H1 (cell line): ENCODE measurements around the gene DDX31. TPM values are rescaled to one million over a fixed set of nuclear protein-coding genes. Genes with fewer than 3 reads are reported as not detected.
A peak's percentile ranks its signal among the peaks of the same experiment; 100 is the strongest.

Experiments used
- CTCF ChIA-PET: fragments of 300-600 bp; sonication (Branson Sonifier 250); formaldehyde crosslinking; loops from one replicate; lab custom pipeline; 2021; ENCODE audit not compliant: partially characterized antibody; lab: Charles Lee
- POLR2A ChIA-PET: fragments of 300-600 bp; sonication (Branson Sonifier 250); formaldehyde crosslinking; loops from one replicate; lab custom pipeline; 2021; ENCODE audit warnings: inconsistent platforms; ENCODE audit not compliant: partially characterized antibody; lab: Charles Lee
- DNase-seq, 2 experiments: peaks; one replicate each; pipeline versions ENCODE4 v3.0.0 to v3.0.0-alpha.2; 2010 to 2022; ENCODE audit warnings: low spot score in 2 of 2, low read depth in 1 of 2, mixed read lengths in 1 of 2
- FAIRE-seq: peaks from 2 replicates; lab custom pipeline; 2011; peaks lifted over from hg19 to GRCh38; lab: Jason Lieb, UNC
- H2AFZ ChIP-seq: 2 replicates; pipeline ENCODE4 v1.8.1; 2012; ENCODE audit warnings: low read length, inconsistent platforms
- H2AK5ac ChIP-seq: 2 replicates; pipeline ENCODE4 v1.6.1; 2013; ENCODE audit warnings: low read depth, low read length
- H2BK120ac ChIP-seq: replicated peaks from 2 replicates; pipeline ENCODE3; 2013; ENCODE audit warnings: low read depth, low read length, inconsistent platforms
- H2BK12ac ChIP-seq: 2 replicates; pipeline ENCODE4 v1.6.1; 2013; ENCODE audit warnings: low read depth, low read length
- H2BK15ac ChIP-seq: 2 replicates; pipeline ENCODE4 v1.6.1; 2013; ENCODE audit warnings: low read length
- H2BK20ac ChIP-seq: 2 replicates; pipeline ENCODE4 v1.6.1; 2013; ENCODE audit warnings: low read length
- H2BK5ac ChIP-seq: 2 replicates; pipeline ENCODE4 v1.6.1; 2013; ENCODE audit warnings: low read depth, low read length
- H3K14ac ChIP-seq: 2 replicates; pipeline ENCODE4 v1.6.1; 2013; ENCODE audit warnings: inconsistent platforms; ENCODE audit not compliant: insufficient read length
- H3K18ac ChIP-seq: 2 replicates; pipeline ENCODE4 v1.6.1; 2013; ENCODE audit warnings: low read length; ENCODE audit errors: extremely low read depth
- H3K23ac ChIP-seq: 2 replicates; pipeline ENCODE4 v1.6.1; 2013; ENCODE audit warnings: inconsistent platforms; ENCODE audit not compliant: insufficient read length
- H3K23me2 ChIP-seq: 2 replicates; pipeline ENCODE4 v1.6.1; 2013; ENCODE audit warnings: low read depth, low read length
- H3K27ac ChIP-seq: 2 replicates; pipeline ENCODE4 v1.6.1; 2011; ENCODE audit warnings: low read depth, low read length, inconsistent platforms
- H3K27me3 ChIP-seq, 4 experiments: replicated peaks in 1 of 4; 1 replicate in 1 of 4; 2 replicates in 3 of 4; pipeline versions ENCODE4 v1.6.1 to v1.8.1; 2011 to 2013; ENCODE audit warnings: low read length in 3 of 4, mild to moderate bottlenecking in 3 of 4, inconsistent platforms in 2 of 4, mixed read lengths in 2 of 4, moderate library complexity in 1 of 4; ENCODE audit not compliant: control insufficient read depth in 3 of 4, insufficient read depth in 3 of 4; ENCODE audit errors: extremely low read depth in 1 of 4
- H3K36me3 ChIP-seq, 4 experiments: 2 replicates each; pipeline versions ENCODE4 v1.6.1 to v1.8.1; 2011 to 2013; ENCODE audit warnings: mild to moderate bottlenecking in 4 of 4, low read length in 3 of 4, moderate library complexity in 2 of 4, control low read depth in 1 of 4, inconsistent platforms in 1 of 4; ENCODE audit not compliant: insufficient read depth in 4 of 4, control insufficient read depth in 2 of 4
- H3K4ac ChIP-seq: replicated peaks from 2 replicates; pipeline ENCODE3; 2013; ENCODE audit warnings: low read length, low read depth, mixed read lengths, inconsistent platforms; ENCODE audit not compliant: insufficient read length
- H3K4me1 ChIP-seq, 4 experiments: replicated peaks in 1 of 4; 1 replicate in 1 of 4; 2 replicates in 3 of 4; pipeline versions ENCODE4 v1.6.1 to v1.8.1; 2011 to 2013; ENCODE audit warnings: low read length in 3 of 4, inconsistent platforms in 2 of 4, mixed read lengths in 1 of 4; ENCODE audit not compliant: insufficient read depth in 4 of 4, control insufficient read depth in 3 of 4
- H3K4me2 ChIP-seq, 2 experiments: 2 replicates each; pipeline versions ENCODE4 v1.6.1 to v1.8.1; 2011 to 2013; ENCODE audit warnings: low read depth in 2 of 2, low read length in 2 of 2, control low read depth in 1 of 2, inconsistent platforms in 1 of 2, mild to moderate bottlenecking in 1 of 2; ENCODE audit not compliant: insufficient read depth in 1 of 2
- H3K4me3 ChIP-seq, 4 experiments: fragments of 200-600, 300-600 bp in 1 of 4; sonication (generic), shearing (Covaris generic), sonication (Bioruptor Twin) in 1 of 4; 2 replicates each; pipeline versions ENCODE4 v1.5.1 to v1.8.1; 2011 to 2016; ENCODE audit warnings: low read length in 4 of 4, low read depth in 3 of 4, control low read depth in 2 of 4, inconsistent platforms in 2 of 4, mild to moderate bottlenecking in 2 of 4, mixed read lengths in 1 of 4, moderate library complexity in 1 of 4; ENCODE audit not compliant: insufficient read depth in 2 of 4; ENCODE audit errors: extremely low read depth in 1 of 4
- H3K56ac ChIP-seq: replicated peaks from 2 replicates; pipeline ENCODE3; 2013; ENCODE audit warnings: low read depth, mild to moderate bottlenecking, mixed read lengths, low read length, inconsistent platforms; ENCODE audit not compliant: insufficient read length
- H3K79me1 ChIP-seq: 2 replicates; pipeline ENCODE4 v1.6.1; 2013; ENCODE audit warnings: low read depth, low read length, control low read depth
- H3K79me2 ChIP-seq, 2 experiments: 2 replicates each; pipeline versions ENCODE4 v1.6.1 to v1.8.1; 2012 to 2013; ENCODE audit warnings: low read length in 2 of 2, mild to moderate bottlenecking in 2 of 2, inconsistent platforms in 1 of 2; ENCODE audit not compliant: insufficient read depth in 2 of 2, control insufficient read depth in 1 of 2
- H3K9ac ChIP-seq, 4 experiments: replicated peaks in 1 of 4; 1 replicate in 1 of 4; 2 replicates in 3 of 4; pipeline versions ENCODE4 v1.6.1 to v1.8.1; 2011 to 2013; ENCODE audit warnings: low read depth in 3 of 4, low read length in 3 of 4, control low read depth in 2 of 4, mild to moderate bottlenecking in 2 of 4, moderate library complexity in 2 of 4, inconsistent platforms in 1 of 4; ENCODE audit errors: extremely low read depth in 1 of 4
- H3K9me3 ChIP-seq, 2 experiments: 2 replicates each; pipeline versions ENCODE4 v1.6.1 to v1.8.1; 2012 to 2013; ENCODE audit warnings: mild to moderate bottlenecking in 2 of 2, moderate library complexity in 2 of 2, control low read depth in 1 of 2, inconsistent platforms in 1 of 2, low read depth in 1 of 2, low read length in 1 of 2, mixed read lengths in 1 of 2; ENCODE audit not compliant: insufficient read depth in 2 of 2
- H4K20me1 ChIP-seq, 2 experiments: replicated peaks in 1 of 2; 2 replicates each; pipeline versions ENCODE3 to v1.8.1; 2011 to 2013; ENCODE audit warnings: inconsistent platforms in 2 of 2, low read length in 2 of 2, mild to moderate bottlenecking in 1 of 2; ENCODE audit not compliant: insufficient read depth in 2 of 2, control insufficient read depth in 1 of 2
- H4K5ac ChIP-seq: 2 replicates; pipeline ENCODE4 v1.6.1; 2013; ENCODE audit warnings: low read length, low read depth, mixed read lengths, inconsistent platforms; ENCODE audit not compliant: insufficient read length
- H4K8ac ChIP-seq: 2 replicates; pipeline ENCODE4 v1.8.0; 2013; ENCODE audit warnings: mild to moderate bottlenecking, moderate library complexity, low read length, inconsistent platforms; ENCODE audit not compliant: insufficient read depth; ENCODE audit errors: extremely low read depth
- H4K91ac ChIP-seq: replicated peaks from 2 replicates; pipeline ENCODE3; 2013; ENCODE audit warnings: low read length, mixed read lengths, inconsistent platforms; ENCODE audit not compliant: insufficient read length
- ASH2L ChIP-seq: fragments of 200-600, 300-600 bp; sonication (generic); IDR thresholded peaks from one replicate; pipeline ENCODE4 v1.7.1; 2017; ENCODE audit warnings: low read length
- BCL11A ChIP-seq, 2 experiments: IDR thresholded peaks; one replicate each; pipeline ENCODE4 v1.6.1; 2011; ENCODE audit warnings: low read depth in 2 of 2, low read length in 2 of 2, mild to moderate bottlenecking in 2 of 2
- E2F6 ChIP-seq: IDR thresholded peaks from 2 replicates; pipeline ENCODE4 v1.6.1; 2012; ENCODE audit warnings: inconsistent platforms
- HDAC2 ChIP-seq, 2 experiments: fragments of 300-600 bp in 1 of 2; sonication (generic) in 1 of 2; IDR thresholded peaks; 2 replicates each; pipeline ENCODE4 v1.6.1; 2011 to 2012; ENCODE audit warnings: low read depth in 2 of 2, low read length in 2 of 2, mild to moderate bottlenecking in 2 of 2, moderate library complexity in 2 of 2, borderline replicate concordance in 1 of 2, inconsistent platforms in 1 of 2
- HDAC6 ChIP-seq: IDR thresholded peaks from one replicate; pipeline ENCODE4 v1.7.1; 2012; ENCODE audit warnings: low read depth, mild to moderate bottlenecking, inconsistent platforms, low read length, moderate library complexity
- JUND ChIP-seq: IDR thresholded peaks from 2 replicates; pipeline ENCODE4 v1.6.1; 2011; ENCODE audit warnings: mild to moderate bottlenecking, improper control_type of control experiment, low read length
- KDM1A ChIP-seq: fragments of 200-600, 300-600 bp; sonication (generic); IDR thresholded peaks from 2 replicates; pipeline ENCODE4 v1.7.1; 2016; ENCODE audit warnings: mild to moderate bottlenecking, low read length, borderline replicate concordance
- KDM4A ChIP-seq: IDR thresholded peaks from one replicate; pipeline ENCODE4 v1.7.1; 2012; ENCODE audit warnings: low read depth, mild to moderate bottlenecking, moderate library complexity, low read length, inconsistent platforms; ENCODE audit not compliant: severe bottlenecking
- MAX ChIP-seq: IDR thresholded peaks from 2 replicates; pipeline ENCODE4 v1.6.1; 2012; ENCODE audit warnings: inconsistent platforms
- POLR2AphosphoS5 ChIP-seq: IDR thresholded peaks from 2 replicates; pipeline ENCODE4 v1.6.1; 2011; ENCODE audit warnings: low read depth, low read length
- TBP ChIP-seq: IDR thresholded peaks from 2 replicates; pipeline ENCODE4 v1.6.1; 2011; ENCODE audit warnings: low read depth, low read length, improper control_type of control experiment
- WGBS, 2 experiments: shearing (Covaris generic) in 1 of 2; methylation state at CpG; one replicate each; pipeline versions ENCODE4 v1.1.6 to v1.1.7; 2013 to 2015; ENCODE audit warnings: low lambda C conversion rate in 2 of 2, mixed read lengths in 2 of 2, inconsistent platforms in 1 of 2, low coverage in 1 of 2, missing lambda C conversion rate in 1 of 2; ENCODE audit not compliant: insufficient replicate concordance in 2 of 2, insufficient coverage in 1 of 2, insufficient read length in 1 of 2; ENCODE audit errors: extremely low coverage in 1 of 2, missing lambda C conversion rate in 1 of 2; 5-methylcytosine and 5-hydroxymethylcytosine counted together
- polyA plus RNA-seq, 7 experiments: library from polyadenylated mRNA; depleted of rRNA in 3 of 7; stranded (reverse) in 5 of 7; unstranded in 2 of 7; fragments of >200 nt in 5 of 7; fragments of 200-250 nt in 2 of 7; gene quantifications; 1 replicate in 5 of 7; 2 replicates in 1 of 7; 4 replicates in 1 of 7; pipeline versions ENCODE4 v1.2.1 to v1.2.3, GENCODE V29; 2011 to 2013; ENCODE audit warnings: missing spikeins in 2 of 7, mixed read lengths in 2 of 7
- total RNA-seq: library from RNA; stranded (reverse); fragmentation: NEBNext Ultra II Directional; extraction: Animal tissue kit (Norgen Biotek cat#: 25700); gene quantifications from 2 replicates; pipeline ENCODE4 v1.2.1, GENCODE V29; 2021

DDX31 gene
- total and polyA plus RNA-seq, 2 of the 8 experiments (the other 6 are each of a cell fraction or from before 2014, with no cell fraction given) = 9.5 to 23.7 TPM

GRCh38 chr9:132588501-132589147 lies 81.2 kb downstream of the DDX31 start:
- no peak for FAIRE-seq
- H3K4me1 ChIP-seq = peaks cover 3 to 77% (median 47%) of the 10 kb centered on the region in 4 experiments
- peak overlapping the region; percentile 60; the same call in 1 of the 2 replicates for H3K18ac ChIP-seq
- H4K20me1 ChIP-seq = peaks cover 2 to 22% of the 10 kb centered on the region in 2 experiments
- no peak overlapping the region for H2BK120ac ChIP-seq
- H3K9me3 ChIP-seq = no peaks in the 10 kb centered on the region
- no peak overlapping the region for H2AK5ac ChIP-seq
- H3K23ac ChIP-seq = no peak overlapping the region
- peak overlapping the region; percentile 86 to 89 for H3K4me2 ChIP-seq
- H4K8ac ChIP-seq = no peak overlapping the region
- no peak overlapping the region for H2AFZ ChIP-seq
- CTCF ChIA-PET = interaction anchor here (1.1 kb wide), 1 partner anchor 12 kb away, joined by 3 read pairs; no protein-coding TSS in a partner anchor
- no peaks in the 10 kb centered on the region for H3K36me3 ChIP-seq
- no peak overlapping the region for H3K4ac ChIP-seq
- no peak overlapping the region for H3K9ac ChIP-seq
- 4% methylated on average over 28 of the region's 28 CpGs; no CpG with 5 or more reads in 1 of the 2 experiments for WGBS, 2 experiments
- no peak overlapping the region for H3K14ac ChIP-seq
- peaks cover 63 to 74% (median 71%) of the 10 kb centered on the region in 4 experiments for H3K27me3 ChIP-seq
- peak overlapping the region; percentile 12 for H4K91ac ChIP-seq
- H2BK20ac ChIP-seq = no peak overlapping the region
- H3K4me3 ChIP-seq = peak overlapping the region in 3 of 4 experiments; percentile 10 to 65 (median 45); a peak in 6 of 8 replicates
- no peak overlapping the region for H2BK12ac ChIP-seq
- POLR2A ChIA-PET = interaction anchor here (2.9 kb wide), 1 partner anchor 81 kb away, joined by 10 read pairs; the partner anchor contains the start of genes DDX31 and GTF3C4
- H3K56ac ChIP-seq = no peak overlapping the region
- no peak overlapping the region for H2BK15ac ChIP-seq
- H2BK5ac ChIP-seq = no peak overlapping the region
- no peak overlapping the region for H3K27ac ChIP-seq
- peaks cover 17% of the 10 kb centered on the region for H3K23me2 ChIP-seq
- H3K79me1 ChIP-seq = no peaks in the 10 kb centered on the region
- no peak overlapping the region for H4K5ac ChIP-seq
- no peaks in the 10 kb centered on the region for H3K79me2 ChIP-seq
- DNase-seq = peak in 1 of 2 experiments; percentile 63
- TF ChIP-seq BCL11A (IDR thresholded peaks at IDR 0.05; ENCODE audit: low read depth in 2 of 2, low read length in 2 of 2) = no peak
- no peak for TF ChIP-seq MAX
- TF ChIP-seq KDM1A = peak; percentile 89; the same call in 1 of the 2 replicates
- TF ChIP-seq E2F6 = no peak
- TF ChIP-seq TBP = no peak
- no peak for TF ChIP-seq ASH2L
- no peak for TF ChIP-seq POLR2AphosphoS5
- no peak for TF ChIP-seq HDAC6
- peak in 1 of 2 experiments; percentile 84; a peak in 2 of 4 replicates for TF ChIP-seq HDAC2 (IDR thresholded peaks at IDR 0.05; ENCODE audit: borderline replicate concordance in 1 of 2, low read depth in 2 of 2, low read length in 2 of 2)
- no peak for TF ChIP-seq JUND
- no peak for TF ChIP-seq KDM4A
